CD4-positive, alpha-beta T cell treated with Interferon gamma for 1 hour (primary cell): ENCODE measurements around the gene RARA.

Experiments
- DNase-seq: peaks from one replicate; pipeline ENCODE4 v3.0.0-alpha.2; 2020

RARA gene

DNA sequence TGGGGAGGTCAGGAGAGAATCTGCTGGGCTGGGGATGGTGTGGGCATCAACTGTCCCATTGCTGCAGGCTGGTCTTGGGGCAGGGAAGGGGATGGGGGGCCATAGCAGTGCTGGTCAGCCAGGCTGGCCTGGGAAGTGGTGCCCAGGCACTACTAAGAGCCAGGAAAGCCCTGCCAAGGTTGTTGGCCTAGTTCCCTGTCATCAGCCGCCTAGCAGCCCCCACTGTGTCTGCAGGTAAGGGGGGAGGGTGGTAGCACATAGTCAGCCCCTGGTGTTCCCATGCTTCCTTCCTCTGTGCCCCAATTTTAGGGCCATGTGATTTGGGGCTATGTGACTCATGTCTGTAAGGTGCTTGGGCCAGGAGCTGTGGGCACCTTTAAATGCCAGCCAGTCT is 37.8 kb downstream of the RARA start:
- DNase-seq, result no peak

DNA sequence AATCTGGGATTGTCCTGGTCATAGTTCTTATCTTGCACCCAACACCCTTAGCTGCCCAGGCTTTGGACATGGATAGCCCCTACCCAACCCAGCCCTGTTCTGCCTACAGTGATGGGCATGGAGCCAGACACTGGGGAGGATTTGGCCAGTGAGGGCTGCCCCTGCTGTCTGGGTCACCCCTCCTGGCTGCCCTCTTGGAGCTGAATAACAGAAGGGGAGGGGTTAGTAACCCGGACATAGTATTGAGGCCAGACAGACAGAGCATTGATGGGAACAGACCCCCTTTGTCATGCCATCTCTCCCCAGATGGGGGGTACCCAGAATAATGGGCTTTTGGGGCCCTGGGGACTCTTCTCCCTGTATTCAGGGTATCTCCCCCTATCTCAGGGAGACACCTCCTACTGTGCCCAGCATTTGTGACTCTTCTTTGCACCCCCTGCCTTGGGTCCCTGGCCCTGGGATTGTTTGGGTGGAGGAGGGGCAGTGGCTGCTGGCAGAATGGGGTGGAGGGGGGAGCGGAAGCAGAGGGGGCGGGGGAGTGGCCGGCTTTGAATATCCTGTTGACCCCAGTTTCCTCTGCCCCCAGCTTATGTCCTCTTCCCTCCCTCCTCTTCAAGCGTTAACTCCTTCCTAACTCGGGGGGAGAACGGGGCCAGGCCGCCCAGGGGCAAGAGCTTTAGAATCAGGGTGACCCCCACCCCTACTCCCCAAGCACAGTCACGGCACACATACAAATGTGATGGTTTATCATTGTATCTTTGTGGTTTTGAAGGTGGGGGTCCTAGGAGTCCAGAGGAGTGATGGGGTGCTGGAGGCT is 38.5 kb downstream of the RARA start:
- no peak for DNase-seq

GRCh38 chr17:40348136-40348504 is 39.1 kb downstream of the RARA start:
- DNase-seq, result no peak

- DNase-seq, result no peak
Measured at GRCh38 chr17:40348562-40349476, 39.8 kb downstream of the RARA start.

GRCh38 chr17:40349477-40349894 is 40.5 kb downstream of the RARA start:
- no peak for DNase-seq

GRCh38 chr17:40349895-40350688 is 41.1 kb downstream of the RARA start:
- DNase-seq, result no peak

GRCh38 chr17:40350689-40351358 is 41.8 kb downstream of the RARA start:
- no peak for DNase-seq

DNA sequence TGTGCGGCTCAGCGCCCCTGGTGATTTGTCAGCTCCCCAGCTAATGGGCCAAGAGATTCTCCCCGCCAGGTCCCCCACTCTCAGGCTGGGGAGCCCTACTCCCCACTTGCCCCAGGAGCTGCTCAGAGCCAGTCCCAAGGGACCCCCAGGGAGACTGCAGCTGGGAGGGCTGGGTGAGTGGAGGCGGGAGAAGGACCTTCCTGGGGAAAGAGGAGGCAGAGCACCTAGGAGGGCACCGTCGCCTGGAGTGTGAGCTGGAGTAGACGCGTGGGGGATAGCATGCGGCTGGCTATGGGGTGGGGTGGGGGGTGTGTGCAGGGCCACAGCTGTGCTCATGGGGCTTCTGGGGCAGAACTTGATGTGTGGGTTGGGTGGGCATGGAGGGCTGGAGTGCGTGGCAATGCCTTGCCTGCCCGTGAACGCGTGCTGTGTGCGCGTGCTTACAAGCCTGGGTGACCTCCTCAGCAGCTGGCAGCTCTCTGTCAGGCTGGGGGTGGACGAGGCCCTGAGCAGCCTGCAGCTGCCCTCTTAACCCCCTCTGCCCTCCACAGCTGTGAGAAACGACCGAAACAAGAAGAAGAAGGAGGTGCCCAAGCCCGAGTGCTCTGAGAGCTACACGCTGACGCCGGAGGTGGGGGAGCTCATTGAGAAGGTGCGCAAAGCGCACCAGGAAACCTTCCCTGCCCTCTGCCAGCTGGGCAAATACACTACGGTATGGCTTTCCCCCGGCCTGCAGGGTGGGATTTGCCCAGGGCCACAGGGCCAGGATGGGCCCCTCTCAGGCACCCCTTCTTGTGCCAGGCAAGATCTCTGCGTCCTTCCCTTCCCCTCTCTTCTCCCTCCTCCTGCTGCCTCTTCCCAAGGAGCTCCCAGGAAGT is 42.6 kb downstream of the RARA start:
- DNase-seq, result no peak

DNA sequence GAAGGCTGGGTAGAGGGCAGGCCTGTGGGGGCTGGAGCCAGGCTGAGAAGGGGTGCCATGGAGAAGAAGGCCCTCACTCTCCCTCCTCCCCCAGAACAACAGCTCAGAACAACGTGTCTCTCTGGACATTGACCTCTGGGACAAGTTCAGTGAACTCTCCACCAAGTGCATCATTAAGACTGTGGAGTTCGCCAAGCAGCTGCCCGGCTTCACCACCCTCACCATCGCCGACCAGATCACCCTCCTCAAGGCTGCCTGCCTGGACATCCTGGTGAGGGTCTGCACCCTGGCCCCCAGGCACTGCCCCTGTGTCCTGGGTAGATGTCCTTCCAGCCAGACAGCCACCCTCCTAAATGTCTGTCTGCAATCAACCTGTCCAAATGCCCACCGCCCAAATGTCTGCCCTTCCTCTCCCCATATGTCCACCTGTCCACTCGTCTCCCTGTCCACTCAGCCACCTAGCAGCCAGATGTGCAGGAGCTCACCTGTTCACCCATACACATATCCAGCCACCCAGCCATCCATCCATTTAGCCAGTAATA is 43.3 kb downstream of the RARA start:
- DNase-seq, result no peak

- DNase-seq, result no peak
Measured at GRCh38 chr17:40352779-40353394, 43.9 kb downstream of the RARA start.

- no peak for DNase-seq
Measured at GRCh38 chr17:40354221-40355122, 45.5 kb downstream of the RARA start.

GRCh38 chr17:40355123-40355803 is 46.3 kb downstream of the RARA start:
- DNase-seq, result peak; percentile 72

GRCh38 chr17:40355804-40356758 is 47.1 kb downstream of the RARA start:
- DNase-seq, result no peak

DNA sequence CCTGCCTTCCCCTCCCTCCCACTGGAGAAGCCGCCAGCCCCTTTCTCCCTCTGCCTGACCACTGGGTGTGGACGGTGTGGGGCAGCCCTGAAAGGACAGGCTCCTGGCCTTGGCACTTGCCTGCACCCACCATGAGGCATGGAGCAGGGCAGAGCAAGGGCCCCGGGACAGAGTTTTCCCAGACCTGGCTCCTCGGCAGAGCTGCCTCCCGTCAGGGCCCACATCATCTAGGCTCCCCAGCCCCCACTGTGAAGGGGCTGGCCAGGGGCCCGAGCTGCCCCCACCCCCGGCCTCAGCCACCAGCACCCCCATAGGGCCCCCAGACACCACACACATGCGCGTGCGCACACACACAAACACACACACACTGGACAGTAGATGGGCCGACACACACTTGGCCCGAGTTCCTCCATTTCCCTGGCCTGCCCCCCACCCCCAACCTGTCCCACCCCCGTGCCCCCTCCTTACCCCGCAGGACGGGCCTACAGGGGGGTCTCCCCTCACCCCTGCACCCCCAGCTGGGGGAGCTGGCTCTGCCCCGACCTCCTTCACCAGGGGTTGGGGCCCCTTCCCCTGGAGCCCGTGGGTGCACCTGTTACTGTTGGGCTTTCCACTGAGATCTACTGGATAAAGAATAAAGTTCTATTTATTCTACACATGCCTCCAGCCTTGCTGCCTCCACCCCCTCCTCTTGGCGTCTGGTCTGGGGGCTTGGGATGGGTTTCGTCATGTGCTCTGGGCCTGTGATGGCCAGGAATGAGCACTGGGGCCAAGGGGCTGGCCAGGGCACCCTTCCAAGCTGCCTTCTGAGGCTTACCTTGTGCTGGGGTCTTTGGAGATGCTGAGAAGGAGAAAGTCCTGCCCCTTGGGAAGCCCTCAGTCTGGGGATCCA is 48.3 kb downstream of the RARA start:
- no peak for DNase-seq

DNA sequence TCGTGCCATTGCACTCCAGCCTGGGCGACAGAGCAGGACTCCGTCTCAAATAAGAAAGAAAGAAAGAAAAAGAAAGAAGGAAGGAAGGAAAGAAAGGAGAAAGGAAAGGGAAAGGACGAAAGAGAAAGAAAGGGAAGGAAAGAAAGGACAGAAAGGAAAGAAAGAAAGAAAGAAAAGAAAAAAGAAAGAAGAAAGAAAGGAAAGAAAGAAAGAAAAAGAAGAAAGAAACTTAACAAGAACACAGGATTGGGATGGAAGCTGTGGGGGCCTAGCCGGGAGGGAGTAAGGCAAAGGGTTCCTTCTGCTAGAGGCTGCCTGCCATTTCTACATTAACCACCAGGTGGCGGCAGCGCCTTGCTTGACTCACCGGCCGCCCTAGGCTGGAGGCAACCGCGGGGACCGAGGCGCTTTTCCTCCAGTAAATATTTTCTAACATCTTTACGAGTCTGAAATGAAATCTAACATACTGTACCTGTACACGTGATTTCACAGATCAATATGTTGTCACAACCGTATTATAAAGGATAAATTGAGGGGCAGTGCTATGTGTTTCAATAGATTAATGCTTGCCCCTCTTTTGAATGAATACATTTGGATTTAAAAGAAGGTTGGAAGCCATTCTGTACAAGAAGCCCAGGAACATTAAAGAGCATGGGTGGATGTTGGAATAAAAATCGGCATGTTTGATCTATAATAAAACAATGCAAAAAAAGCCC is 49.5 kb downstream of the RARA start:
- DNase-seq, result peak; percentile 83

DNA sequence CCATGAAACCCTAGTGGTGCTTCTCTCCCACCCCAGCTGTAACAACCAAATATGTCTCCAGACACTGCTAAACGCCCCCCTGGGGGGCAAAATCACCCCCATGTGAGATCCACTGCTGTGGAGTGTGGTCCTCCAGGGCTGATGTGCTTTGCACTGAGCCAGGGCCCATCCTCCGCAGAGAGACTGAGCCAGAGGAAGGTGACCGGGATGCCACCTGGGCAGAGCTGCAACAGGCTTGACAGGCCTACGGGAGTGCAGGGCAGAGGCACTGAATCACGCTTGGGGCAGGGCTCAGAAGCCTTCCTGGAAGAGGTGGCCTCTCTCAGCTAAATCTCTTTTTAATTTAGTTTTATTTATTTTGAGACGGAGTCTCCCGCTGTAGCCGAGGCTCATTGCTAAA is 51.1 kb downstream of the RARA start:
- DNase-seq, result no peak
